ENCODE data around the gene RS1.

RS1 gene

GRCh38 chrX:18598413-18598812, 73.5 kb downstream of the RS1 start:
- no peak for DNase-seq (ENCODE audit: low read depth in 2 of 2)

- DNase-seq (ENCODE audit: low read depth in 2 of 2), result no peak
Measured at GRCh38 chrX:18596096-18596495, 75.8 kb downstream of the RS1 start.

- DNase-seq (ENCODE audit: low read depth in 2 of 2), result no peak
Measured at GRCh38 chrX:18594079-18594478, 77.8 kb downstream of the RS1 start.

GRCh38 chrX:18591834-18592233, 80.1 kb downstream of the RS1 start:
- no peak for DNase-seq (ENCODE audit: low read depth in 2 of 2)
